CD14-positive monocyte (primary cell): Measurements from ENCODE around the gene PANK1. TPM values are rescaled to one million over a fixed set of nuclear protein-coding genes. Genes with fewer than 3 reads are reported as not detected.

ENCODE experiments used
- DNase-seq, 3 donors: peaks; one replicate each; pipeline ENCODE4 v3.0.0-alpha.2; 2011 to 2022
- H2AFZ ChIP-seq: 2 replicates; pipeline ENCODE4 v1.6.0; 2012; ENCODE audit warnings: mild to moderate bottlenecking, low read depth, low read length, inconsistent platforms; ENCODE audit not compliant: insufficient read depth, poor library complexity, severe bottlenecking
- H3K27ac ChIP-seq, 2 donors: 1 replicate in 1 of 2; 2 replicates in 1 of 2; pipeline ENCODE4 v1.5.1; 2012 to 2013; ENCODE audit warnings: low read length in 2 of 2, control low read depth in 1 of 2, inconsistent platforms in 1 of 2, low read depth in 1 of 2, mild to moderate bottlenecking in 1 of 2
- H3K27me3 ChIP-seq, 2 donors: one replicate each; pipeline versions ENCODE4 v1.6.0 to v1.6.1; 2011 to 2013; ENCODE audit warnings: low read length in 2 of 2; ENCODE audit not compliant: control insufficient read depth in 2 of 2, insufficient read depth in 2 of 2
- H3K36me3 ChIP-seq, 2 donors: replicated peaks in 1 of 2; 1 replicate in 1 of 2; 2 replicates in 1 of 2; pipeline versions ENCODE4 v1.5.1 to v1.6.1; 2012 to 2013; ENCODE audit warnings: low read length in 2 of 2, control low read depth in 1 of 2, inconsistent platforms in 1 of 2, mild to moderate bottlenecking in 1 of 2; ENCODE audit not compliant: insufficient read depth in 2 of 2, control insufficient read depth in 1 of 2
- H3K4me1 ChIP-seq, 2 donors: 1 replicate in 1 of 2; 2 replicates in 1 of 2; pipeline versions ENCODE4 v1.5.1 to v1.6.1; 2012 to 2013; ENCODE audit warnings: low read length in 2 of 2, control low read depth in 1 of 2, inconsistent platforms in 1 of 2, mild to moderate bottlenecking in 1 of 2, moderate library complexity in 1 of 2; ENCODE audit not compliant: insufficient read depth in 2 of 2, control insufficient read depth in 1 of 2
- H3K4me2 ChIP-seq: replicated peaks from 2 replicates; pipeline ENCODE3; 2012; ENCODE audit warnings: low read length, moderate library complexity, mild to moderate bottlenecking; ENCODE audit not compliant: poor library complexity, severe bottlenecking; ENCODE audit errors: extremely low read depth
- H3K4me3 ChIP-seq, 3 experiments: fragments of 200-600 bp in 1 of 3; sonication (generic) in 1 of 3; replicated peaks in 1 of 3; 1 replicate in 2 of 3; 2 replicates in 1 of 3; pipeline ENCODE4 v1.5.1; 2011 to 2013; ENCODE audit warnings: low read length in 3 of 3, mild to moderate bottlenecking in 3 of 3, control low read depth in 2 of 3, low read depth in 2 of 3, inconsistent platforms in 1 of 3, moderate library complexity in 1 of 3
- H3K79me2 ChIP-seq: 2 replicates; pipeline ENCODE4 v1.6.0; 2012; ENCODE audit warnings: mild to moderate bottlenecking, control low read depth, inconsistent platforms, low read length, moderate library complexity; ENCODE audit not compliant: insufficient read depth
- H3K9ac ChIP-seq: 2 replicates; pipeline ENCODE4 v1.6.0; 2017; ENCODE audit warnings: low read length, mild to moderate bottlenecking; ENCODE audit not compliant: insufficient read depth, poor library complexity, severe bottlenecking
- H3K9me3 ChIP-seq, 2 donors: replicated peaks in 1 of 2; 1 replicate in 1 of 2; 2 replicates in 1 of 2; pipeline versions ENCODE4 v1.5.1 to v1.6.1; 2012 to 2013; ENCODE audit warnings: low read length in 2 of 2, control low read depth in 1 of 2; ENCODE audit not compliant: control insufficient read depth in 1 of 2, insufficient read depth in 1 of 2
- H4K20me1 ChIP-seq: 2 replicates; pipeline ENCODE4 v1.6.0; 2012; ENCODE audit warnings: mild to moderate bottlenecking, low read length, control low read depth, moderate library complexity; ENCODE audit not compliant: insufficient read depth
- H3K27ac Mint-ChIP-seq, 7 donors: one replicate each; pipeline ENCODE4 v1.8.0; 2020; ENCODE audit warnings: mild to moderate bottlenecking in 7 of 7, mixed read lengths in 7 of 7, moderate library complexity in 6 of 7, inconsistent platforms in 2 of 7
- H3K27me3 Mint-ChIP-seq, 3 donors: one replicate each; pipeline ENCODE4 v1.8.0; 2021 to 2022; ENCODE audit warnings: low read depth in 3 of 3, mild to moderate bottlenecking in 3 of 3, mixed read lengths in 3 of 3, moderate library complexity in 3 of 3, inconsistent platforms in 1 of 3
- H3K36me3 Mint-ChIP-seq, 2 donors: one replicate each; pipeline ENCODE4 v1.8.0; 2020; ENCODE audit warnings: mixed read lengths in 2 of 2, inconsistent platforms in 1 of 2, mild to moderate bottlenecking in 1 of 2
- H3K4me1 Mint-ChIP-seq: one replicate; pipeline ENCODE4 v1.8.0; 2020; ENCODE audit warnings: mild to moderate bottlenecking, mixed read lengths
- H3K4me3 Mint-ChIP-seq, 2 donors: one replicate each; pipeline ENCODE4 v1.8.0; 2020; ENCODE audit warnings: mild to moderate bottlenecking in 2 of 2, mixed read lengths in 2 of 2, moderate library complexity in 1 of 2
- H3K9me3 Mint-ChIP-seq, 7 donors: one replicate each; pipeline ENCODE4 v1.8.0; 2020 to 2022; ENCODE audit warnings: mixed read lengths in 7 of 7, mild to moderate bottlenecking in 6 of 7, moderate library complexity in 6 of 7, inconsistent platforms in 2 of 7
- WGBS: methylation state at CpG from one replicate; pipeline ENCODE4 v1.1.5; 2013; ENCODE audit warnings: missing lambda C conversion rate; ENCODE audit not compliant: insufficient coverage; 5-methylcytosine and 5-hydroxymethylcytosine counted together
- intact Hi-C, 2 donors: fragments of 100-400 bp; cut with micrococcal nuclease; formaldehyde crosslinking; loops; one replicate each; pipeline versions ENCODE4 v1.15.0 to v1.15.1; 2023
- polyA plus RNA-seq, 3 donors: library from polyadenylated mRNA; depleted of rRNA in 1 of 3; unstranded in 2 of 3; stranded (reverse) in 1 of 3; fragments of 300-500 nt in 2 of 3; fragments of >200 nt in 1 of 3; fragmentation: Illumina TruSeq in 2 of 3; gene quantifications; 1 replicate in 2 of 3; 2 replicates in 1 of 3; pipeline ENCODE4 v1.2.3, GENCODE V29; 2012 to 2021
- TF ChIP-seq, protein P1 (sequence below): fragments of 200-600 bp; IDR thresholded peaks from one replicate; pipeline ENCODE4 v1.8.0; 2022; ENCODE audit warnings: antibody characterized with exemption, mild to moderate bottlenecking

Gene PANK1
- polyA plus RNA-seq, 3 donors = 0.31 to 0.67 (median 0.61) TPM

DNA sequence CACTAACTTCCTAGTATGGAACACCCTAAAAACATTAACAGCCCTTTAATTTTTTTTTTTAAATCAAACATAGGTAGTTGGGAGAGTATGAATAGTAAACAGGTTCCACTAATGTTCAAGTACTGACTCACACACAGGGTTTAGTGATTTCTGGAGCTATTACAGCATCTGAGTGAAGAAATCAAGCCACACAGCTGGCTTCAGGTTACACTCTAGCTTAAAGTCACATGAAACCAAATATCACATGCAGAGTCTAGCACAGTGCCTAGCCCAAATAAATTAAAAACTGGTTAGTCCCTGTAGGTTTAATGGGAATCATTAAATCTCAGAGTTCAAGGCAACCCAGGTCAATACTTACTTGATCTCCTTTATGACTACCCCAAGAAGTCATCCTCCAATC is 11.6 kb downstream of the PANK1 start:
- Histone ChIP-seq H3K27me3 (no peaks in the 10 kb centered on the region), H3K36me3 (no peaks in the 10 kb centered on the region), H3K27ac (no peak overlapping the region), H2AFZ (no peak overlapping the region), H3K4me3 (no peak overlapping the region), H3K9me3 (no peaks in the 10 kb centered on the region), H3K9ac (no peak overlapping the region), H3K4me1 (peaks cover 8 to 9% of the 10 kb centered on the region in 2 donors), H3K4me2 (no peak overlapping the region), H3K79me2 (no peaks in the 10 kb centered on the region), H4K20me1 (no peaks in the 10 kb centered on the region)
- Mint-ChIP-seq H3K4me3 (no peak overlapping the region), H3K9me3 (no peaks in the 10 kb centered on the region), H3K36me3 (peaks cover 8 to 10% of the 10 kb centered on the region in 2 donors), H3K4me1 (peaks cover 8% of the 10 kb centered on the region), H3K27me3 (no peaks in the 10 kb centered on the region), H3K27ac (no peak overlapping the region)
- TF ChIP-seq, protein P1, sequence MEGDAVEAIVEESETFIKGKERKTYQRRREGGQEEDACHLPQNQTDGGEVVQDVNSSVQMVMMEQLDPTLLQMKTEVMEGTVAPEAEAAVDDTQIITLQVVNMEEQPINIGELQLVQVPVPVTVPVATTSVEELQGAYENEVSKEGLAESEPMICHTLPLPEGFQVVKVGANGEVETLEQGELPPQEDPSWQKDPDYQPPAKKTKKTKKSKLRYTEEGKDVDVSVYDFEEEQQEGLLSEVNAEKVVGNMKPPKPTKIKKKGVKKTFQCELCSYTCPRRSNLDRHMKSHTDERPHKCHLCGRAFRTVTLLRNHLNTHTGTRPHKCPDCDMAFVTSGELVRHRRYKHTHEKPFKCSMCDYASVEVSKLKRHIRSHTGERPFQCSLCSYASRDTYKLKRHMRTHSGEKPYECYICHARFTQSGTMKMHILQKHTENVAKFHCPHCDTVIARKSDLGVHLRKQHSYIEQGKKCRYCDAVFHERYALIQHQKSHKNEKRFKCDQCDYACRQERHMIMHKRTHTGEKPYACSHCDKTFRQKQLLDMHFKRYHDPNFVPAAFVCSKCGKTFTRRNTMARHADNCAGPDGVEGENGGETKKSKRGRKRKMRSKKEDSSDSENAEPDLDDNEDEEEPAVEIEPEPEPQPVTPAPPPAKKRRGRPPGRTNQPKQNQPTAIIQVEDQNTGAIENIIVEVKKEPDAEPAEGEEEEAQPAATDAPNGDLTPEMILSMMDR = no peak
- DNase-seq = no peak
- intact Hi-C loops = no loop called here

DNA sequence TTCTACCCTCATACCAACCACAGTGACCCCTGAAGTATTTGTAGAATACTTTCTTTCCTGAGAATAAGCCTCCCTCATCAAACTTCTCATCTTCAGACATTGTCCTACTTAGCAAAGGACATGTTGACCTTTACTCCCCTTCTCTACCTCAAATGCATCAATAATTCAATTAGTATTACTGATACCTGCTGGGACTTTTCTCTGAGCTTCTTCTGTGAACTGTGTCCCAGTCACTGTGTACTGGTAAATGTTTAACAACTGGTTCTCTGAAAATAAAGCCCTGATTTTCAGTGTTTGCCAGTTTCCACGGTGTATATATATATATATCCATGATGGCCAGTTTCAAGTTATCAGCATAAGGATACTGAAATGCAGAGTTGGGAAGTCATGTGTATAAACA is 12.2 kb downstream of the PANK1 start:
- Histone ChIP-seq H3K4me2 (no peak overlapping the region), H3K4me1 (peaks cover 9 to 12% of the 10 kb centered on the region in 2 donors), H3K27me3 (no peaks in the 10 kb centered on the region), H3K79me2 (no peaks in the 10 kb centered on the region), H3K27ac (no peak overlapping the region), H3K9ac (no peak overlapping the region), H3K36me3 (no peaks in the 10 kb centered on the region), H2AFZ (no peak overlapping the region), H3K4me3 (no peak overlapping the region), H4K20me1 (no peaks in the 10 kb centered on the region), H3K9me3 (no peaks in the 10 kb centered on the region)
- no peak overlapping the region for H3K27ac Mint-ChIP-seq
- no peaks in the 10 kb centered on the region for H3K27me3 Mint-ChIP-seq
- peaks cover 8% of the 10 kb centered on the region in 2 donors for H3K36me3 Mint-ChIP-seq
- TF ChIP-seq, protein P1 = no peak
- peaks cover 14% of the 10 kb centered on the region for H3K4me1 Mint-ChIP-seq
- WGBS = no CpG with 5 or more reads among the region's 1 CpG
- no peak for DNase-seq
- H3K9me3 Mint-ChIP-seq = no peaks in the 10 kb centered on the region
- intact Hi-C loops = no loop called here
- no peak overlapping the region for H3K4me3 Mint-ChIP-seq
